HG03135 (cell line): ENCODE data around the gene LRP4.

Experiments
- ATAC-seq: cut with Tn5 transposase; IDR thresholded peaks from one replicate; pipeline ENCODE4 v1.9.1; 2021; ENCODE audit warnings: mild to moderate bottlenecking, moderate library complexity; ENCODE audit not compliant: unreplicated experiment

Gene LRP4

DNA sequence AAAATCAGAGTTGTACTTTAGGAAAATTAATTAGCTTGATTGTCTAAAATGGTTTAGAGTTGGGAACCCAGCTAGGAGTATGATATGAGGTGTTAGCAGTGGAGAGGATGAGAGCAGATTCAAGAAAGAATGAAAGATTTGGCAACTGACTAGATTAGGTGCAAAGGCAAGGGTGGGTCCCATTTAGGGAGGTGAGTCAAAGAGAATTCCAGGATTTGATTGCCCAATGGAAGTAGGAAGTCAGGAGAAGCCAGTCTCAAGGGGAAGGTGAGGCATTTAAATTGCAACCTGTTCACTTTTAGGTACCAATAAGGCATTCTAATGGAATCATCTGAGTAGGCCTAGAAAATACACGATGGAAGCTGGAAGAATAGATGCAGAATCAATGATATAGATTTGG is 68.7 kb downstream of the LRP4 start:
- ATAC-seq = no peak

DNA sequence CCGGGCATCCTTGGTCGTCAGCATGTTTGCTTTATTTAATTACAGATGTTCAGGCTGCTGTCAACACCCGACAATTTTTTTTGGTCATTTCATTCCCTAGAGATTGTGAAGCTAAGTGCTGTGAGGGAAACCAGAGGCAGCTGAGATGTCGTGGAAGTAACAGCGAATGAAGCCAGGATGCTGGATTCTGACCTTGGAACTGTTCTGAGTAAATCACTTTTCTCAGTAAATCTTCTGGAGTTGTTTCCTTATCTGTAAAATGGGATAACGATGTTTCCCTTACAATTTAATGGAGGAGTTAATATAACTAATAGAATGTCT is 71.9 kb downstream of the LRP4 start:
- ATAC-seq = no peak

GRCh38 chr11:46845740-46846509 is 72.4 kb downstream of the LRP4 start, which contains the start of gene CKAP5:
TSS of gene CKAP5 (minus strand) at chr11:46846280. CDS start at chr11:46821231, 25,049 bp downstream.
- ATAC-seq = peak; percentile 92

- ATAC-seq = no peak
Observed at GRCh38 chr11:46845440-46845739, 73.0 kb downstream of the LRP4 start.

- ATAC-seq = no peak
Observed at GRCh38 chr11:46840116-46840515, 78.2 kb downstream of the LRP4 start.

DNA sequence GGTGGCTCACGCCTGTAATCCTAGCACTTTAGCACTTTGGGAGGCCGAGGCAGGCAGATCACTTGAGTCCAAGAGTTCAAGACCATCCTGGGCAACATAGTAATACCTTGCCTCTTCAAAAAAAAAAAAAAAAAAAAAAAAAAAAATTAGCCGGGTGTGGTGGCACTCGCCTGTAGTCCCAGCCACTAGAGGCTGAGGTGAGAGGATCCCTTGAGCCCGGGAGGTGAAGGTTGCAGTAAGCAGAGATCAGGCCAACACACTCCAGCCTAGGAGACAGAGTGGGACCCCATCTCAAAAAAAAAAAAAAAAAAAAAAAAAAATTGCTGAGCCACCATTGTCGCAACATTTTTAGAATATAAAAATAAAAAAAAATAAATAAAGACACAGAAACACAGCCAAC is 79.8 kb downstream of the LRP4 start:
- no peak for ATAC-seq

- no peak for ATAC-seq
Observed at GRCh38 chr11:46837860-46838259, 80.5 kb downstream of the LRP4 start.

DNA sequence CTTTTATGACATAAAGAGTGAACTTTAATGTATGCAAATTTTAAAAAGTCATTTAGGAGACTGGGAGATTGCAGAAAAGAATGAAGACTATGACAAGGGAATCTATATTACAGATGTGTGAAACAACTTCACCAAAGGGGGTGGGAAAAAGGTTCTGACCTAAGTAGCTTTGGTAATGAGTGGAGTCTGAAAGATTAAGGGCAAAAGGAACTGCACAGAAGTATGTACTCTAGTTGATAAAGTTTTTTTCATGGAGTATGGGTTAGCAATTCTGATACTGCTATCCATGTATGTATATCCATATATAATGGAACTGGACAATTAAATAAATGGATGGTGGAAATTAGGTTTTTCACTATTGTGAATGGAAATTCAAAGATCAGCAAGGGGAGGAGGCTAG is 81.5 kb downstream of the LRP4 start:
- ATAC-seq = no peak

DNA sequence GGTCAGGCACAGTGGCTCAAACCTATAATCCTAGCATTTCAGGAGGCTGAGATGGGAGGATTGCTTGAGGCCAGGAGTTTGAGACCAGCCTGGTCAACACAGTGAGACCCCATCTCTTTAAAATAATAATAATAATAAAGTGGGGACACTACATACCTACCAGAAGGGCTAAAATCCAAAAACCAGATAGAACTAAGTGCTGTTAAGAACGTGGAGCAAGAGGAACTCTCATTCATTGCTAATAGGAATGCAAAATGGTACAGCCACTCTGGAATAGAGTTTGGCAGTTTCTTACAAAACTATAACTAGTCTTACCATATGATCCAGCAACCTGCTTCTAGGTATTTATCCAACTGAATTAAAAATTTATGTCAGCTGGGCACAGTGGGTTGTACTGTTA is 81.9 kb downstream of the LRP4 start:
- ATAC-seq = no peak

DNA sequence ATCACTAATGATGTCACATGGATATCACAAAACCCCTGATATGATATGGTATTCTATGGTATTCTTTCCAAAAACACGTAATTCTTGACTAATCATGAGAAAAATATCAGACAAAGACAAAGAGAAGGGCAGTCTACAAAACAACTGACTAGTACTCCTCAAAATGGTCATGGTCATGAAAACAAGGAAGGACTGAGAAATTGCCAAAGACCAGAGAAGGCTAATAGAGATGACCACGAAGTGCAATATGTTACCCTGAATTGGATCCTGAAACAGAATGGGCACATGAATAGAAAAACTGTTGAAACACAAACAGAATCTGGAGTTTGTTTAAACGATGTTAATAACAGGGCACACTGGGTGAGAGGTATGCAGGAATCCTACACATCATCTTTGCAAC is 82.5 kb downstream of the LRP4 start:
- ATAC-seq = no peak

DNA sequence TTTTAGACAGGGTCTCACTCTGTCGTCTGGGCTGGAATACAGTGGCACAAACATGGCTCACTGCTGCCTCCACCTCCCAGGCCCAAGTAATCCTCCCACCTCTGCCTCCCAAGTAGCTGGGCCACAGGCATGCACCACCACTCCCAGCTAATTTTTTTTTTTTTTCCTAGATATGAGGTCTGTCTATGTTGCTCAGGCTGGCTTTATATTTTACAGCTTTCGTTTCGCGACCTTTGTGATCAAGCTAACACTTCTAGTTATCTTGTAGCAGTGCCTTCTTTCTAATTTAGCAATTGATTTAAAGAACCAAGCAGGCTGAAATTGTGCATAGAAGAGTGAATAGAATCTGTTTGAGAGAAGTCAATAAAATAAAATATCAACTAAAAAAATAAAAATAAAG is 83.5 kb downstream of the LRP4 start:
- no peak for ATAC-seq

DNA sequence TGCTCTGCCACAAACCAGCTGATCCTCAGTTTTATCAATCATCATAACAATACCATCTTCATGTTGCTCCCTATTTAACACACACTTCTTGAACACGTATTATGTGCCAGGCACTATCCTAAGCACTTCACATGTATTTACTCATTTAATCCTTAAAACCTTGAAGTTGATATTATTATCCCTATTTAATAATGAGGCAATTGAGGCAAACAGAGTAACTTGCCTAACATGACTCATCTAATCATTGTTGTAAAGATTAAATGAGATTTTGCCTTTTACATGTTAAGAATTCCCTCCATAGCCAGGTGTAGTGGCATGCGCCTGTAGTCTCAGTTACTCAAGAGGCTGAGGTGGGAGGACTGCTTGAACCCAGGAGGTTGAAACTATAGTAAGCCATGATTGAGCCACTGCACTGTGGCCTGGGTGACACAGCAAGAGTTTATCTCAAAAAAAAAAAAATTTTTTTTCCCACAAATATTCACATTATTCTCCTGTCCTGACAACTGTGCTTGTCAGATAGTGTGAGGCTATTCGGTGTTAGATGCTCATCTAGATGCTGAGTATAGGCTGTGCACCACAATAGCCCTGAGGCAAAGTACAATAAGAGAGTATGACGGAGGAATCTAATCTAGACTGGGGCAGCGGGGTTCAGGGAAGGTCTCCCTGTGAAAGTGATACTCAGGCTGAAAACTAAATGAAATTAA is 85.7 kb downstream of the LRP4 start:
- ATAC-seq = no peak

DNA sequence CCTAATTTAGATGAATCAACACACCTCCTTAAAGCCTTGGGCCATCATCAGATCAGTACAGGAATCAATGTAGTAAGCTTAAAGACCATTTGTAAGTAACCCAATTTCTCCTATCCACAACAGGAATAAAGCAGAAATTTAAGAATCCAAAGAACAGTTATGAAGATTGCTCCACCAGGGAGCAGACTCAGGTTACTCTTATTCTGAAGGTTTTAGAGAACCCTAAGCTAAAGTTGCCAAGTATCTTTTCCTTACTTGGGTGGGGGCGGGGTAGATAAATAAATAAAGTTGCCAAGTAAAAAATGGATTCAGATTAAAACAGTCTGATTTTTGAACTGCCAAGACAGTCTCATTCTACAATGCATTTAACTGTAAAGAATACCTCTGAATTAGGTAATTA is 90.4 kb downstream of the LRP4 start:
- ATAC-seq = no peak

- ATAC-seq = peak; percentile 98
Observed at GRCh38 chr11:46826310-46827044, 91.9 kb downstream of the LRP4 start.

DNA sequence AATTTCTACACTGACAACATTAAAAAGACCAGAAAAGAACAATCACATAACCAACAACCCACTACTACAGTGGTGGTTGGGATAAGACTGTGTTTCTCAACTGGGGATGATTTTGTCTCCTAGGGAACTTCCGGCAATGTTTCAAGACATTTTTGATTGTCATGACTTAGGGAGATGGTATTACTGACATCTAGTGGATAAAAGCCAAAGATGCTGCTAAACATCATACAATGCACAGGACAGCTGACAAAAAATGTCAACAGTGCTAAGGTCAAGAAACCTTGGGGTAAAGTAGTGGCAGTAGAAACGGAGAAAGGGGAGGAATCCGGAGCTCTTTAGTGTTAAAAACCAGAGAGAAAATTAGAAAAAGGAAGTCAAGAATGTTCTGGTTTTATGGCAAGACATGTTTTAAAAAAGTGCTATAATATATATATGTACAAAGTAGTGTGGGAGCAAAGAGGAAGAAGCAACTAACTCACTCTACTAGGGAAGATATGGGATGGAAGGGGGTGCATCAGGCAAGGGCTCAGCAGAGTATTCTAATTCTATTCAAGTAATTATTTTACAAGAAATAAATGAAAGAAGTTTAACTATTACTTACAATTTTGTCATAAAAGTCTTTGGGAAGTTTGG is 109.4 kb downstream of the LRP4 start:
- ATAC-seq = no peak
